Stimulated activated effector memory CD8-positive, alpha-beta T cell treated with anti-CD3 and anti-CD28 coated beads, Interleukin-12 subunit alpha, Interleukin-12 subunit beta, amount 100 ng/mL, for 72 hours (primary cell): ENCODE results near the gene KIF1A.
"Not testable (repeated sequence)": the region's sequence is repeated elsewhere in the genome, so short reads cannot be mapped to it uniquely, and the experiment has no call there.

Source experiments
- ATAC-seq: fragments of 150-1000 bp; cut with Tn5 transposase; 2 replicates; pipeline ENCODE4 v1.10.0; 2021
- DNase-seq, 2 donors: peaks; one replicate each; pipeline ENCODE4 v3.0.0; 2021 to 2022; ENCODE audit warnings: low spot score in 2 of 2
- H3K27ac Mint-ChIP-seq: one replicate; pipeline ENCODE4 v1.8.0; 2022; ENCODE audit warnings: mild to moderate bottlenecking, mixed read lengths
- H3K36me3 Mint-ChIP-seq: one replicate; pipeline ENCODE4 v1.8.0; 2022; ENCODE audit warnings: mild to moderate bottlenecking, mixed read lengths
- H3K4me1 Mint-ChIP-seq: one replicate; pipeline ENCODE4 v1.8.0; 2022; ENCODE audit warnings: mixed read lengths
- H3K4me3 Mint-ChIP-seq: one replicate; pipeline ENCODE4 v1.8.0; 2022; ENCODE audit warnings: mild to moderate bottlenecking, mixed read lengths
- H3K9me3 Mint-ChIP-seq: one replicate; pipeline ENCODE4 v1.8.0; 2022; ENCODE audit warnings: mixed read lengths

Gene KIF1A

GRCh38 chr2:240782221-240782885 lies 37.7 kb downstream of the KIF1A start:
- no peaks in the 10 kb centered on the region for H3K9me3 Mint-ChIP-seq
- no peak overlapping the region for H3K4me3 Mint-ChIP-seq
- H3K4me1 Mint-ChIP-seq: no peaks in the 10 kb centered on the region
- DNase-seq (no peak), ATAC-seq (no peak)
- no peak overlapping the region for H3K27ac Mint-ChIP-seq
- no peaks in the 10 kb centered on the region for H3K36me3 Mint-ChIP-seq

- H3K27ac Mint-ChIP-seq: no peak overlapping the region
- H3K4me1 Mint-ChIP-seq: no peaks in the 10 kb centered on the region
- ATAC-seq: no peak
- DNase-seq: no peak
- no peaks in the 10 kb centered on the region for H3K36me3 Mint-ChIP-seq
- no peaks in the 10 kb centered on the region for H3K9me3 Mint-ChIP-seq
- H3K4me3 Mint-ChIP-seq: no peak overlapping the region
Observed at GRCh38 chr2:240781471-240782220, 38.4 kb downstream of the KIF1A start.

- H3K9me3 Mint-ChIP-seq: no peaks in the 10 kb centered on the region
- no peak overlapping the region for H3K4me3 Mint-ChIP-seq
- no peaks in the 10 kb centered on the region for H3K36me3 Mint-ChIP-seq
- ATAC-seq: no peak
- H3K4me1 Mint-ChIP-seq: no peaks in the 10 kb centered on the region
- no peak for DNase-seq
- no peak overlapping the region for H3K27ac Mint-ChIP-seq
Observed at GRCh38 chr2:240780023-240780700, 39.9 kb downstream of the KIF1A start.

- not testable (repeated sequence) for H3K9me3 Mint-ChIP-seq, H3K36me3 Mint-ChIP-seq, H3K27ac Mint-ChIP-seq, DNase-seq, H3K4me1 Mint-ChIP-seq, ATAC-seq, H3K4me3 Mint-ChIP-seq
Observed at GRCh38 chr2:240779250-240779832, 40.7 kb downstream of the KIF1A start.

GRCh38 chr2:240778426-240778825 lies 41.6 kb downstream of the KIF1A start:
- no peak overlapping the region for H3K4me3 Mint-ChIP-seq
- no peak overlapping the region for H3K27ac Mint-ChIP-seq
- DNase-seq (no peak), ATAC-seq (no peak)
- no peaks in the 10 kb centered on the region for H3K36me3 Mint-ChIP-seq
- no peaks in the 10 kb centered on the region for H3K9me3 Mint-ChIP-seq
- no peaks in the 10 kb centered on the region for H3K4me1 Mint-ChIP-seq

DNA sequence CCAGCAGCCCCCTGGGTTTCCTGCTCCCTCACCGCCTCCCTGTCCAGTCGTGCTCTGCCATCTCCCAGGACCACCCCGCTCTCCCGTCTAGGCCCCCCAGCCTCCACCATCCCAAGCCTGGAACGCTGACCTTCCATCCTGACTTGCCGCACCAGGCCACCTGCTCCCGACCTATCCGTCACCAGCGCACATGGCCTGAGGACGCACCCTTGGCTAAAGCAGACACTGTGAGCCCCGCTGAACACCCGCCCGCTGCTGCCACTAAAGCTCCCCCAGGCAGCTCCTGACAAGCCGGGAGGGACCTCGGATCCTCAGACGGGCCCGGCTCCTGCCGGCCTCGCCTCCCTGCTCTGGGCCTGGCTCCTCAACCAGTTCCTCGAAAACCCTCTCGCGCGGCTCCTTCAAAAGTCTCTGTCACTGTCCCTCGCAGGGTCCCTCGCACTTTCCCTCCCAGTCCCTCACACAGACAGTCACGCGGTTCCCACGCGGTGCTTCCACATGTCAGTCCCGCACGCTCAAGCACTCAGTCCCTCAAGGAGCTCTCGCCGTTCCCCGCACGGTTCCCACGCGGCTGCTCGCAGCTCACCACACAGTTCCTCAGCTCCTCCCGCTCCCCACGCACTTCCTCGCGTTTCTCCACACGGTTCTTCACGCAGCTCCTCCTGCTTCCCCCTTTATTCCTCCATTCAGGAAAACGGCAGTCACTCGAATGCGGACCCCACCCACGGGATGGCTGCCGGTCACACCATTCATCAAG lies 42.4 kb downstream of the KIF1A start:
- Mint-ChIP-seq H3K4me3 (no peak overlapping the region), H3K9me3 (no peaks in the 10 kb centered on the region), H3K36me3 (no peaks in the 10 kb centered on the region), H3K4me1 (no peaks in the 10 kb centered on the region), H3K27ac (no peak overlapping the region)
- DNase-seq (no peak), ATAC-seq (no peak)

GRCh38 chr2:240775905-240776304 lies 44.1 kb downstream of the KIF1A start:
- Mint-ChIP-seq H3K36me3 (no peaks in the 10 kb centered on the region), H3K9me3 (no peaks in the 10 kb centered on the region), H3K4me3 (no peak overlapping the region), H3K4me1 (no peaks in the 10 kb centered on the region), H3K27ac (no peak overlapping the region)
- no peak for ATAC-seq
- DNase-seq: no peak

- Mint-ChIP-seq H3K27ac (no peak overlapping the region), H3K36me3 (no peaks in the 10 kb centered on the region), H3K9me3 (no peaks in the 10 kb centered on the region), H3K4me1 (no peaks in the 10 kb centered on the region), H3K4me3 (no peak overlapping the region)
- ATAC-seq (no peak), DNase-seq (no peak)
Observed at GRCh38 chr2:240774856-240775255, 45.2 kb downstream of the KIF1A start.

GRCh38 chr2:240769096-240769495 lies 50.9 kb downstream of the KIF1A start:
- H3K36me3 Mint-ChIP-seq: no peaks in the 10 kb centered on the region
- H3K27ac Mint-ChIP-seq: no peak overlapping the region
- DNase-seq: no peak
- no peaks in the 10 kb centered on the region for H3K4me1 Mint-ChIP-seq
- no peaks in the 10 kb centered on the region for H3K9me3 Mint-ChIP-seq
- ATAC-seq: no peak
- no peak overlapping the region for H3K4me3 Mint-ChIP-seq

- Mint-ChIP-seq H3K9me3 (no peaks in the 10 kb centered on the region), H3K4me3 (no peak overlapping the region), H3K4me1 (no peaks in the 10 kb centered on the region), H3K36me3 (no peaks in the 10 kb centered on the region), H3K27ac (no peak overlapping the region)
- ATAC-seq (no peak), DNase-seq (no peak)
Observed at GRCh38 chr2:240768216-240768615, 51.8 kb downstream of the KIF1A start.

GRCh38 chr2:240767341-240767740 lies 52.7 kb downstream of the KIF1A start:
- Mint-ChIP-seq H3K4me1 (no peaks in the 10 kb centered on the region), H3K4me3 (no peak overlapping the region), H3K36me3 (no peaks in the 10 kb centered on the region), H3K9me3 (no peaks in the 10 kb centered on the region), H3K27ac (no peak overlapping the region)
- ATAC-seq: no peak
- no peak for DNase-seq

GRCh38 chr2:240766072-240766471 lies 53.9 kb downstream of the KIF1A start:
- Mint-ChIP-seq H3K27ac (no peak overlapping the region), H3K36me3 (no peaks in the 10 kb centered on the region), H3K9me3 (no peaks in the 10 kb centered on the region), H3K4me3 (no peak overlapping the region), H3K4me1 (no peaks in the 10 kb centered on the region)
- ATAC-seq: no peak
- no peak for DNase-seq

GRCh38 chr2:240765007-240765406 lies 55.0 kb downstream of the KIF1A start:
- DNase-seq: no peak

DNA sequence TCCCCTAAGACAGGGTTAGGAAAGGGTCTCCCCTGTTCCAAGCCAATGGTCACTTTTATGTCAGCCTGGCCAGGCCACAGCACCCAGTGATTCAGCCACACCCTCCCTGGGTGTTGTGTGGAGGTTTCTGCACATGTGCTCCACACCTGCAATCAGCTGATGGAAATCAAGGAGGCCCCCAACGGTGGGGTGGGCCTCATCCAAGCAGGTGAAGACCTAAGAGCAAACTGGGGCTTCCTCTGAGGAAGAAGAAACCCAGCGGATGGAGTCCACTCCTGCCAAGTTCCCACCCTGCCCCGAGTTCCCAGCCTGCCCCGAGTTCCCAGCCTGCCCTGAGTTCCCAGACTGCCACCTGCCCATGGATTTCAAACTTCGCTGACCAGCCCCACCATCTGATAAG lies 55.4 kb downstream of the KIF1A start:
- Mint-ChIP-seq H3K4me1 (peaks cover 1% of the 10 kb centered on the region), H3K9me3 (no peaks in the 10 kb centered on the region), H3K4me3 (no peak overlapping the region), H3K36me3 (no peaks in the 10 kb centered on the region), H3K27ac (no peak overlapping the region)
- ATAC-seq: no peak
- no peak for DNase-seq

More at GRCh38 chr2:240765007-240765406, 55.0 kb downstream of the KIF1A start:
- Mint-ChIP-seq H3K9me3 (no peaks in the 10 kb centered on the region), H3K4me3 (no peak overlapping the region), H3K27ac (no peak overlapping the region), H3K36me3 (no peaks in the 10 kb centered on the region), H3K4me1 (no peaks in the 10 kb centered on the region)
- no peak for ATAC-seq

GRCh38 chr2:240762971-240763370 lies 57.0 kb downstream of the KIF1A start:
- Mint-ChIP-seq H3K36me3 (no peaks in the 10 kb centered on the region), H3K4me1 (peaks cover 8% of the 10 kb centered on the region), H3K4me3 (no peak overlapping the region), H3K27ac (no peak overlapping the region), H3K9me3 (no peaks in the 10 kb centered on the region)
- no peak for ATAC-seq
- no peak for DNase-seq
